ENCODE measurements around the gene SPRED2. TPM values are rescaled to one million over a fixed set of nuclear protein-coding genes. Genes with fewer than 3 reads are reported as not detected.

The SPRED2 gene
- total RNA-seq, 1 donor from 2014 or later: 43.9 TPM

- Histone ChIP-seq H3K36me3 (no peaks in the 10 kb centered on the region), H3K9me3 (no peaks in the 10 kb centered on the region), H3K4me1 (peaks cover 70% of the 10 kb centered on the region), H3K27ac (peak overlapping the region; percentile 82), H3K4me3 (no peak overlapping the region), H3K27me3 (ENCODE audit: low read depth) (no peaks in the 10 kb centered on the region)
- TF ChIP-seq, protein P1, sequence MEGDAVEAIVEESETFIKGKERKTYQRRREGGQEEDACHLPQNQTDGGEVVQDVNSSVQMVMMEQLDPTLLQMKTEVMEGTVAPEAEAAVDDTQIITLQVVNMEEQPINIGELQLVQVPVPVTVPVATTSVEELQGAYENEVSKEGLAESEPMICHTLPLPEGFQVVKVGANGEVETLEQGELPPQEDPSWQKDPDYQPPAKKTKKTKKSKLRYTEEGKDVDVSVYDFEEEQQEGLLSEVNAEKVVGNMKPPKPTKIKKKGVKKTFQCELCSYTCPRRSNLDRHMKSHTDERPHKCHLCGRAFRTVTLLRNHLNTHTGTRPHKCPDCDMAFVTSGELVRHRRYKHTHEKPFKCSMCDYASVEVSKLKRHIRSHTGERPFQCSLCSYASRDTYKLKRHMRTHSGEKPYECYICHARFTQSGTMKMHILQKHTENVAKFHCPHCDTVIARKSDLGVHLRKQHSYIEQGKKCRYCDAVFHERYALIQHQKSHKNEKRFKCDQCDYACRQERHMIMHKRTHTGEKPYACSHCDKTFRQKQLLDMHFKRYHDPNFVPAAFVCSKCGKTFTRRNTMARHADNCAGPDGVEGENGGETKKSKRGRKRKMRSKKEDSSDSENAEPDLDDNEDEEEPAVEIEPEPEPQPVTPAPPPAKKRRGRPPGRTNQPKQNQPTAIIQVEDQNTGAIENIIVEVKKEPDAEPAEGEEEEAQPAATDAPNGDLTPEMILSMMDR (IDR thresholded peaks at IDR 0.05): peak; percentile 8
- intact Hi-C loops (cut with DNase I): no loop called here
- ATAC-seq: peak; percentile 89 to 93
- DNase-seq: peak; percentile 93
Measured at GRCh38 chr2:65382776-65383357, 49.5 kb downstream of the SPRED2 start.

GRCh38 chr2:65382323-65382722, 50.1 kb downstream of the SPRED2 start:
- peak in 1 of 2 donors; percentile 39 for ATAC-seq
- intact Hi-C loops (cut with DNase I): no loop called here
- H3K4me1 ChIP-seq: peaks cover 75% of the 10 kb centered on the region

GRCh38 chr2:65381607-65382051, 50.8 kb downstream of the SPRED2 start:
- TF ChIP-seq, protein P1 (IDR thresholded peaks at IDR 0.05): no peak
- intact Hi-C loops (cut with DNase I): no loop called here
- H3K4me3 ChIP-seq: no peak overlapping the region
- peak overlapping the region; percentile 82 for H3K27ac ChIP-seq
- H3K36me3 ChIP-seq: no peaks in the 10 kb centered on the region
- ATAC-seq: no peak
- no peaks in the 10 kb centered on the region for H3K9me3 ChIP-seq
- H3K4me1 ChIP-seq: peaks cover 77% of the 10 kb centered on the region
- DNase-seq: no peak
- H3K27me3 ChIP-seq (ENCODE audit: low read depth): no peaks in the 10 kb centered on the region

More at GRCh38 chr2:65382323-65382722, 50.1 kb downstream of the SPRED2 start:
- DNase-seq: no peak
- Histone ChIP-seq H3K27ac (peak overlapping the region; percentile 82), H3K36me3 (no peaks in the 10 kb centered on the region), H3K9me3 (no peaks in the 10 kb centered on the region), H3K27me3 (ENCODE audit: low read depth) (no peaks in the 10 kb centered on the region), H3K4me3 (no peak overlapping the region)
- TF ChIP-seq, protein P1 (IDR thresholded peaks at IDR 0.05): no peak

DNA sequence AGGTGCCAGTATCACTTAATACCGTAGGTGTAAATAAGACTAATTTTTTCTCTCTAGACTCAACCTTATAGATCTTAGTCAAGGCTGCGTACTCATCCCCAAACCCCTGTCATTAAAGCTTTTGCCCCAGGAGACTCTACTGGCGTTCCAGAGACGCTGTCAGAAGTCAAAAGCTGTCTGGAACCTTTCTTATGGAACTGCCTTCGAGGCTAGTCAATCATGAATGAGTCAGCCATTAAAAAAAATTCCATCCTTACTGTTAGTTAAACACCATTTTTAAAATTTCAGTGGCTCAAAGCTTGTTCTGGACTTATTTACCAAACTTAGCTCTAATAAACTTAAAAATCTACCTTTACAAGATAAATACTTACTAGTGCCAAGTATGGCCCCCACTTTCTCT, 52.1 kb downstream of the SPRED2 start:
- no peak for DNase-seq
- H3K4me1 ChIP-seq: peaks cover 77% of the 10 kb centered on the region
- no peak overlapping the region for H3K4me3 ChIP-seq
- no peaks in the 10 kb centered on the region for H3K36me3 ChIP-seq
- intact Hi-C loops (cut with DNase I): no loop called here
- H3K9me3 ChIP-seq: no peaks in the 10 kb centered on the region
- H3K27ac ChIP-seq: no peak overlapping the region
- no peaks in the 10 kb centered on the region for H3K27me3 ChIP-seq (ENCODE audit: low read depth)
- TF ChIP-seq, protein P1 (IDR thresholded peaks at IDR 0.05): no peak
- no peak for ATAC-seq

GRCh38 chr2:65379721-65380171, 52.7 kb downstream of the SPRED2 start:
- H3K36me3 ChIP-seq: no peaks in the 10 kb centered on the region
- H3K9me3 ChIP-seq: no peaks in the 10 kb centered on the region
- TF ChIP-seq, protein P1 (IDR thresholded peaks at IDR 0.05): no peak
- ATAC-seq: no peak
- no peak for DNase-seq
- no peak overlapping the region for H3K4me3 ChIP-seq
- H3K27me3 ChIP-seq (ENCODE audit: low read depth): no peaks in the 10 kb centered on the region
- no peak overlapping the region for H3K27ac ChIP-seq
- peaks cover 77% of the 10 kb centered on the region for H3K4me1 ChIP-seq
- intact Hi-C loops (cut with DNase I): no loop called here
